CD4-positive, alpha-beta T cell (primary cell): Measurements from ENCODE around the gene HOXA11. TPM values are rescaled to one million over a fixed set of nuclear protein-coding genes. Genes with fewer than 3 reads are reported as not detected.
A peak's percentile ranks its signal among the peaks of the same experiment; 100 is the strongest.

Source experiments
- ATAC-seq: fragments of 200-7000 bp; cut with Tn5 transposase; one replicate; pipeline ENCODE4 v1.10.0; 2022; ENCODE audit warnings: mild to moderate bottlenecking; ENCODE audit not compliant: poor library complexity
- CTCF ChIA-PET: fragments of 350-600 bp; sonication (Branson Sonifier 250); formaldehyde crosslinking; loops from one replicate; lab custom pipeline; 2021; ENCODE audit warnings: antibody characterized with exemption, inconsistent platforms; lab: Charles Lee
- POLR2A ChIA-PET: fragments of 350-600 bp; sonication (Branson Sonifier 250); formaldehyde crosslinking; loops from one replicate; lab custom pipeline; 2021; ENCODE audit warnings: antibody characterized with exemption, inconsistent platforms; lab: Charles Lee
- DNase-seq, 14 experiments: peaks; one replicate each; pipeline ENCODE4 v3.0.0-alpha.2; 2013 to 2020; ENCODE audit warnings: mixed read lengths in 2 of 14
- H3K27ac ChIP-seq, 2 donors: one replicate each; pipeline versions ENCODE4 v1.5.1 to v1.7.0; 2013; ENCODE audit warnings: low read length in 2 of 2, low read depth in 1 of 2, mild to moderate bottlenecking in 1 of 2
- H3K27me3 ChIP-seq, 2 experiments: 1 replicate in 1 of 2; 2 replicates in 1 of 2; pipeline versions ENCODE4 v1.6.1 to v1.7.0; 2013; ENCODE audit warnings: low read length in 2 of 2, control low read depth in 1 of 2, mild to moderate bottlenecking in 1 of 2, moderate library complexity in 1 of 2; ENCODE audit not compliant: insufficient read depth in 2 of 2, control insufficient read depth in 1 of 2
- H3K36me3 ChIP-seq: one replicate; pipeline ENCODE4 v1.6.1; 2013; ENCODE audit warnings: low read length, control low read depth; ENCODE audit not compliant: insufficient read depth
- H3K4me1 ChIP-seq: one replicate; pipeline ENCODE4 v1.6.1; 2013; ENCODE audit warnings: low read length, control low read depth; ENCODE audit not compliant: insufficient read depth
- H3K4me3 ChIP-seq: one replicate; pipeline ENCODE4 v1.5.1; 2013; ENCODE audit warnings: mild to moderate bottlenecking, low read length, moderate library complexity
- H3K9me3 ChIP-seq, 2 experiments: 1 replicate in 1 of 2; 2 replicates in 1 of 2; pipeline versions ENCODE4 v1.6.1 to v1.7.0; 2013; ENCODE audit warnings: low read length in 2 of 2, mild to moderate bottlenecking in 2 of 2, control low read depth in 1 of 2, moderate library complexity in 1 of 2; ENCODE audit not compliant: control insufficient read depth in 1 of 2, insufficient read depth in 1 of 2
- H3K27ac Mint-ChIP-seq: one replicate; pipeline ENCODE4 v1.8.0; 2020; ENCODE audit warnings: mixed read lengths
- H3K27me3 Mint-ChIP-seq: one replicate; pipeline ENCODE4 v1.8.0; 2021; ENCODE audit warnings: mixed read lengths
- H3K36me3 Mint-ChIP-seq: one replicate; pipeline ENCODE4 v1.8.0; 2021; ENCODE audit warnings: low read depth, mixed read lengths
- H3K4me1 Mint-ChIP-seq: one replicate; pipeline ENCODE4 v1.8.0; 2021; ENCODE audit warnings: low read depth, mixed read lengths
- H3K4me3 Mint-ChIP-seq: one replicate; pipeline ENCODE4 v1.8.0; 2020; ENCODE audit warnings: mild to moderate bottlenecking, mixed read lengths
- H3K9me3 Mint-ChIP-seq: one replicate; pipeline ENCODE4 v1.8.0; 2020; ENCODE audit warnings: mixed read lengths
- CTCF ChIP-seq: fragments of 200-600 bp; IDR thresholded peaks from one replicate; pipeline ENCODE4 v1.8.0; 2022; ENCODE audit warnings: antibody characterized with exemption, mild to moderate bottlenecking
- intact Hi-C, 2 experiments: fragments of 100-400 bp; cut with DNase I in 1 of 2; cut with micrococcal nuclease in 1 of 2; formaldehyde crosslinking; loops; one replicate each; pipeline versions ENCODE4 v1.15.1 to v1.9.0; 2023 to 2025; cut with DNase I, micrococcal nuclease
- total RNA-seq, 174 experiments: library from RNA in 2 of 174; stranded (reverse) in 2 of 174; gene quantifications; one replicate each; pipeline ENCODE4 v1.2.3 and lab custom pipeline; 2021 to 2026

The HOXA11 gene
- total RNA-seq, 2 experiments from 2014 or later: not detected

GRCh38 chr7:27171637-27172314, 13.3 kb downstream of the HOXA11 start:
- Mint-ChIP-seq H3K4me1 (peaks cover 51% of the 10 kb centered on the region), H3K36me3 (no peaks in the 10 kb centered on the region), H3K27ac (peak overlapping the region; percentile 50), H3K9me3 (no peaks in the 10 kb centered on the region), H3K4me3 (peak overlapping the region; percentile 74), H3K27me3 (peaks cover 84% of the 10 kb centered on the region)
- ChIA-PET CTCF (interaction anchor here (1.7 to 2.9 kb wide), 5 partner anchors 8 to 25 kb away, joined by 3 to 10 read pairs (median 6); partner anchors contain the start of gene HOXA7), POLR2A (interaction anchor here (0.6 to 2.5 kb wide), 5 partner anchors 10 to 19 kb away, joined by 3 to 14 read pairs (median 6); no protein-coding TSS in a partner anchor)
- H3K4me1 ChIP-seq: peaks cover 64% of the 10 kb centered on the region
- peaks cover 5 to 66% of the 10 kb centered on the region in 2 experiments for H3K9me3 ChIP-seq
- H3K36me3 ChIP-seq: no peaks in the 10 kb centered on the region
- peaks cover 82 to 100% of the 10 kb centered on the region in 2 experiments for H3K27me3 ChIP-seq
- intact Hi-C loops: loop anchor here (2.0 kb wide), 3 partner anchors 13 to 1315 kb away; partner anchors contain the start of gene HOXA11 (in 1 of the 2)
- no peak for TF ChIP-seq CTCF
- no peak overlapping the region for H3K4me3 ChIP-seq
- no peak overlapping the region for H3K27ac ChIP-seq
- DNase-seq (peak in 2 of 14 experiments; percentile 32 to 36), ATAC-seq (no peak)

- peaks cover 5 to 71% of the 10 kb centered on the region in 2 experiments for H3K9me3 ChIP-seq
- CTCF ChIA-PET: interaction anchor here (1.7 to 2.9 kb wide), 5 partner anchors 9 to 25 kb away, joined by 3 to 10 read pairs (median 6); partner anchors contain the start of gene HOXA7
These were observed 13.8 kb downstream of the HOXA11 start for GRCh38 chr7:27171325-27171636.

More at GRCh38 chr7:27171325-27171636, 13.8 kb downstream of the HOXA11 start:
- H3K9me3 Mint-ChIP-seq: no peaks in the 10 kb centered on the region
- no peak overlapping the region for H3K27ac ChIP-seq
- peak in 1 of 14 experiments; percentile 32 for DNase-seq
- peaks cover 69% of the 10 kb centered on the region for H3K4me1 ChIP-seq
- intact Hi-C loops: loop anchor here (2.0 kb wide), 2 partner anchors 14 to 1314 kb away; partner anchors contain the start of gene HOXA11 (in 1 of the 2)
- ATAC-seq: no peak
- POLR2A ChIA-PET: interaction anchor here (2.1 to 2.5 kb wide), 2 partner anchors 10 to 12 kb away, joined by 6 to 14 read pairs; no protein-coding TSS in a partner anchor
- peaks cover 85 to 100% of the 10 kb centered on the region in 2 experiments for H3K27me3 ChIP-seq
- H3K4me3 Mint-ChIP-seq: peak overlapping the region; percentile 74
- TF ChIP-seq CTCF: no peak
- no peak overlapping the region for H3K4me3 ChIP-seq
- peaks cover 54% of the 10 kb centered on the region for H3K4me1 Mint-ChIP-seq
- no peaks in the 10 kb centered on the region for H3K36me3 Mint-ChIP-seq
- H3K36me3 ChIP-seq: no peaks in the 10 kb centered on the region
- H3K27me3 Mint-ChIP-seq: peaks cover 84% of the 10 kb centered on the region
- peak overlapping the region; percentile 50 for H3K27ac Mint-ChIP-seq
